BE2C (cell line): Measurements from ENCODE around the gene THG1L.

Experiments
- DNase-seq: peaks from one replicate; pipeline ENCODE4 v3.0.0-alpha.2; 2020
- H3K27me3 ChIP-seq: fragments of 250-450 bp; sonication (Bioruptor Pico); 2 replicates; pipeline ENCODE4 v1.5.1; 2020; ENCODE audit warnings: mild to moderate bottlenecking
- H3K36me3 ChIP-seq: fragments of 250-450 bp; sonication (Bioruptor Pico); 2 replicates; pipeline ENCODE4 v1.5.1; 2020; ENCODE audit warnings: mild to moderate bottlenecking
- H3K4me1 ChIP-seq: fragments of 250-450 bp; sonication (Bioruptor Pico); 2 replicates; pipeline ENCODE4 v1.5.1; 2020
- H3K4me3 ChIP-seq: 2 replicates; pipeline ENCODE4 v1.5.1; 2011; ENCODE audit warnings: low read depth, low read length
- H3K9me3 ChIP-seq: fragments of 250-450 bp; sonication (Bioruptor Pico); 2 replicates; pipeline ENCODE4 v1.5.1; 2020
- TF ChIP-seq, protein P1 (sequence below): IDR thresholded peaks from 2 replicates; pipeline ENCODE4 v1.5.1; 2012; ENCODE audit warnings: mild to moderate bottlenecking, low read depth, low read length

Gene THG1L

DNA sequence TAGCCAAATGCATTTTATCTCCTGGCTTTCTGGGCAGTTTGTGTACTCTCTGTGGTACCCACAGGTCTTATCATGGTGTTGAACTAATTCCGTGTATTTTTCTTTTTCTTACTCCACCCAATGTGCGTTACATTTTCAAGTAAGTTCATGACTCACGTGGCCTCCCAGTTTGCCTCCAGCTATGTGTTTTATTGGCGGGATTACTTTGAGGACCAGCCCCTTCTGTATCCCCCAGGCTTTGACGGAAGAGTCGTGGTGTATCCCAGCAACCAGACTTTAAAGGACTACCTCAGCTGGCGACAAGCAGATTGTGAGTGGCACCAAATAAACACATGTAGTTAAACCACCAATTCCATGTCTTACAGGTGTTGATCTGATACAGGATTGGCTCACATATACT is 3.2 kb downstream of the THG1L start:
- Histone ChIP-seq H3K4me1 (peaks cover 3% of the 10 kb centered on the region; the same call in 1 of the 2 replicates), H3K4me3 (no peak overlapping the region), H3K36me3 (peaks cover 28% of the 10 kb centered on the region), H3K9me3 (no peaks in the 10 kb centered on the region), H3K27me3 (no peaks in the 10 kb centered on the region)
- DNase-seq = no peak
- TF ChIP-seq, protein P1, sequence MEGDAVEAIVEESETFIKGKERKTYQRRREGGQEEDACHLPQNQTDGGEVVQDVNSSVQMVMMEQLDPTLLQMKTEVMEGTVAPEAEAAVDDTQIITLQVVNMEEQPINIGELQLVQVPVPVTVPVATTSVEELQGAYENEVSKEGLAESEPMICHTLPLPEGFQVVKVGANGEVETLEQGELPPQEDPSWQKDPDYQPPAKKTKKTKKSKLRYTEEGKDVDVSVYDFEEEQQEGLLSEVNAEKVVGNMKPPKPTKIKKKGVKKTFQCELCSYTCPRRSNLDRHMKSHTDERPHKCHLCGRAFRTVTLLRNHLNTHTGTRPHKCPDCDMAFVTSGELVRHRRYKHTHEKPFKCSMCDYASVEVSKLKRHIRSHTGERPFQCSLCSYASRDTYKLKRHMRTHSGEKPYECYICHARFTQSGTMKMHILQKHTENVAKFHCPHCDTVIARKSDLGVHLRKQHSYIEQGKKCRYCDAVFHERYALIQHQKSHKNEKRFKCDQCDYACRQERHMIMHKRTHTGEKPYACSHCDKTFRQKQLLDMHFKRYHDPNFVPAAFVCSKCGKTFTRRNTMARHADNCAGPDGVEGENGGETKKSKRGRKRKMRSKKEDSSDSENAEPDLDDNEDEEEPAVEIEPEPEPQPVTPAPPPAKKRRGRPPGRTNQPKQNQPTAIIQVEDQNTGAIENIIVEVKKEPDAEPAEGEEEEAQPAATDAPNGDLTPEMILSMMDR = no peak

DNA sequence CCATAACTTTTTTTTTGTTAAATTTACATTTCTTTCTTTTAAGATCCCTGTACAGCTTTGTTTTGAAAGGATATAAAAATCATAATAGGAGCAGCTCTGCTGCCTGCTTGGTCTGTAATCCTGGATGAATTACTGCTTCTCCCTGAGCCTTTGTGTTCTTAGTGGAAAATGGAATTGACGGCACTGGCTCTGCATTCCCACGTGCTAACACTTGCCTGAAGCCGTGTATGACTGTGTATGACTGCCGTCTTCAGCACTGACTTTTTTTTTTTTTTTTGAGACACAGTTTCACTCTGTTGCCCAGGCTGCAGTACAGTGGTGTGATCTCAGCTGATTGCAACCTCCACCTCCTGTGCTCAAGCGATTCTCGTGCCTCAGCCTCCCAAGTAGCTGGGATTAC is 4.8 kb downstream of the THG1L start:
- TF ChIP-seq, protein P1 = no peak

DNA sequence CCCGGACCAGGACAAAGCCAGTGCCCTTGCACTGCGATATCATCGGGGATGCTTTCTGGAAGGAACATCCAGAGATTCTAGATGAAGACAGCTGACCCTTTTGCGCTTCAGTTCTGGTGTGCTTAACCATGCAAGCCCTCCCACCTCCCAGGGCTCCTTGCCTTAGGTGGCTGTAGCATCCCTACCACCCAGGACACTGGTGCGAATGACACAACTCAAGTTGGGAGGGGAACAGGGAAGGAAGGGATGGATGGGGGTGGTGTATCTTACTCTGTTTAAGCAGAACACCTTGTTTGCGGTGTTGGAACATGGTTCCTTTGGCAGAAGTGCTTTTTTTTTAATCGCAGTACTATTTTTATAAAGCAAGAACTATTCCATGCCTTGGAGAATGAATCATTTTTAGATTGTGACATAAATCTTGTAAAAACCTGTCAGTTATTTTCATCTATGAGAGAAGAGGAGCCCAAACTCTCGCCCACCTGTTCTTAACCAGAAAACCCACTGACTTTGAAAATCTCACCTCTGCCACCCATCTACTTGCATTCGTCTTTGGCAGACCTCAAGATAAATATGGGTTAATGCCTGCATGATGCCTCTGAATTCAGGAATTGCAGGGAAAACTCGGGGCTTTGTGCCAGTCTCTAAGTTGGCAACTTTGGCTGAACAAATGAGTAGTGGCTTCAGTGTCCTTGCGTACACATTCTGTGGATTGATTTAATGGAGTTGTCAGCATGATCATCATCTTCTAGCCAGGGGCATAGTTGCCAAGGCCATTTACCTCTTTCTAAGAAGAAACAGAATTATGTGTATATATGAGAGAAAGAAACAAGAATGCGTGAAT is 8.4 kb downstream of the THG1L start:
- Histone ChIP-seq H3K9me3 (no peaks in the 10 kb centered on the region), H3K4me3 (no peak overlapping the region), H3K36me3 (peaks cover 20% of the 10 kb centered on the region), H3K27me3 (no peaks in the 10 kb centered on the region), H3K4me1 (no peaks in the 10 kb centered on the region; the same call in 1 of the 2 replicates)
- no peak for DNase-seq
- TF ChIP-seq, protein P1 = no peak

More for the DNA sequence above, 4.8 kb downstream of the THG1L start:
- H3K27me3 ChIP-seq = no peaks in the 10 kb centered on the region
- H3K4me1 ChIP-seq = peaks cover 3% of the 10 kb centered on the region; the same call in 1 of the 2 replicates
- no peaks in the 10 kb centered on the region for H3K9me3 ChIP-seq
- H3K4me3 ChIP-seq = no peak overlapping the region
- peaks cover 29% of the 10 kb centered on the region for H3K36me3 ChIP-seq
- DNase-seq = no peak

DNA sequence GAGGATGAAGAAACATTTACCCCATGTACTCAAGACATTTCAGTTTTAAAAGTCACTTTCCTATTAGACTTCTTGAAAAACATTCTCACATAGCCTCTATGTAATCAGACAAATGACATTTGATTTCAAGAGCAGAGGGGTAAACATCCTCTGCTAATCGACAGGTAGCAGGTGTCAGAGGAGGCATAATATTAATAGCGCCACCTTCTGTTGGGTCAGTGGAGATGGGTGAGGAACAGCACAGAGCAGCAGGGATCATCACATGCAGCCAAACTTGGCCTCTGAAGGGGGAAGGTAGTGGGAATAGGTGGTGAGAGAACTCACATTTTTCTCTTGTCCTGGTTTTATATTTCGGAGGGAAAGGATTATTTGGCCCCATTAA is 9.0 kb downstream of the THG1L start:
- Histone ChIP-seq H3K9me3 (no peaks in the 10 kb centered on the region), H3K36me3 (peaks cover 17% of the 10 kb centered on the region), H3K4me1 (peaks cover 6% of the 10 kb centered on the region), H3K27me3 (no peaks in the 10 kb centered on the region), H3K4me3 (no peak overlapping the region)
- TF ChIP-seq, protein P1 = peak; percentile 59
- peak; percentile 14 for DNase-seq

DNA sequence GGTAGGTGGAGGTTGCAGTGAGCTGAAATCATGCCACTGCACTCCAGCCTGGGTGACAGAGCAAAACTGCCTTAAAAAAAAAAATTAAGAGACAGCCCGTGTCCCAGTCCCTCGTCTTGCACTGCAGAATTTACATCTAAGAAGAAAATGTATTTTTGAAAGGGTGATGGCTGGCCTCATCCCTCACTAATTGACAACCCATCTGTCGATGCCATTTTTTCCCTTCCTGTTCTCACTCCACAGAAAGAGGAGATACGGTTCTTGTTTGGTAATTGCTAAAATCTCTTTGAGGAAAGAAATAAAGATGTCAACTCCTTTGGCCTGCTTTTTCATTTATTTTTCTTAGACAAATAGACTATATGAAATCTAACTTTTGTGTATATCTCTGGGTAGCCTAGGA is 9.9 kb downstream of the THG1L start:
- DNase-seq = no peak
- Histone ChIP-seq H3K9me3 (no peaks in the 10 kb centered on the region), H3K4me1 (peaks cover 8% of the 10 kb centered on the region), H3K36me3 (peaks cover 14% of the 10 kb centered on the region), H3K27me3 (no peaks in the 10 kb centered on the region), H3K4me3 (no peak overlapping the region)
- TF ChIP-seq, protein P1 = no peak
